Adrenal gland (tissue), 5 donors: Measurements from ENCODE around the gene ASB16.

ENCODE experiments used
- POLR2A ChIP-seq, 2 donors: fragments of 450-650 bp; IDR thresholded peaks; one replicate each; pipeline ENCODE4 v1.6.1; 2017; ENCODE audit warnings: antibody characterized with exemption in 2 of 2, mild to moderate bottlenecking in 2 of 2, moderate library complexity in 1 of 2
- TF ChIP-seq, protein P1 (sequence below), 6 experiments: fragments of 450-650 bp in 4 of 6; fragments of 200-600 bp in 2 of 6; sonication (generic) in 1 of 6; IDR thresholded peaks; 1 replicate in 5 of 6; 2 replicates in 1 of 6; pipeline versions ENCODE4 v1.5.1 to v1.8.0; 2016 to 2021; ENCODE audit warnings: antibody characterized with exemption in 6 of 6, mild to moderate bottlenecking in 2 of 6, moderate library complexity in 1 of 6
- donor health status: DM: no; HTN: no; CAD: no.

DNA sequence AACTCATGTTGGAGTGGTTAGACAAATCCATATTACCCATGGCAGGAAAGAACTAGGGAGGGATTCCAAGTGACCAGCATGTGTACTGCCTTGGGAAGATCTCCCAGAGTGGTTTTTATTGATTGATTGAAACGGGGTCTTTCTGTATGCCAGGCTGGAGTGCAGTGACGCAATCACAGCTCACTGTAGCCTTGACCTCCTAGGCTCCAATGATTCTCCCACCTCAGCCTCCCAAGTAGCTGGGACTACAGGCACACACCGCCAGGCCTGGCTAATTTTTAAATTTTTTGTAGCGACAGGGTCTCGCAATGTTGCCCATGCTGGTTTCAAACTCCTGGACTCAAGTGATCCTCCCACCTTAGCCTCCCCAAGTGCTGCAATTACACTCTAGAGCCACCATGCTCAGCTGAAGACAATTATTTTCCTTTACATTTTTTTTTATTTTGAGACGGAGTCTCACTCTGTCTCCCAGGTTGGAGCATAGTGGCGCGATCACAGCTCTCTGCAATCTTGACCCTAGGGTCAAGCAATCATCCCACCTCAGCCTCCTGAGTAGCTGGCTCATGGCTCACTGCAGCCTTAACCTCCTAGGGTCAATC, 13.8 kb downstream of the ASB16 start:
- TF ChIP-seq, protein P1, sequence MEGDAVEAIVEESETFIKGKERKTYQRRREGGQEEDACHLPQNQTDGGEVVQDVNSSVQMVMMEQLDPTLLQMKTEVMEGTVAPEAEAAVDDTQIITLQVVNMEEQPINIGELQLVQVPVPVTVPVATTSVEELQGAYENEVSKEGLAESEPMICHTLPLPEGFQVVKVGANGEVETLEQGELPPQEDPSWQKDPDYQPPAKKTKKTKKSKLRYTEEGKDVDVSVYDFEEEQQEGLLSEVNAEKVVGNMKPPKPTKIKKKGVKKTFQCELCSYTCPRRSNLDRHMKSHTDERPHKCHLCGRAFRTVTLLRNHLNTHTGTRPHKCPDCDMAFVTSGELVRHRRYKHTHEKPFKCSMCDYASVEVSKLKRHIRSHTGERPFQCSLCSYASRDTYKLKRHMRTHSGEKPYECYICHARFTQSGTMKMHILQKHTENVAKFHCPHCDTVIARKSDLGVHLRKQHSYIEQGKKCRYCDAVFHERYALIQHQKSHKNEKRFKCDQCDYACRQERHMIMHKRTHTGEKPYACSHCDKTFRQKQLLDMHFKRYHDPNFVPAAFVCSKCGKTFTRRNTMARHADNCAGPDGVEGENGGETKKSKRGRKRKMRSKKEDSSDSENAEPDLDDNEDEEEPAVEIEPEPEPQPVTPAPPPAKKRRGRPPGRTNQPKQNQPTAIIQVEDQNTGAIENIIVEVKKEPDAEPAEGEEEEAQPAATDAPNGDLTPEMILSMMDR (IDR thresholded peaks at IDR 0.05): no peak
- no peak for TF ChIP-seq POLR2A (IDR thresholded peaks at IDR 0.05)
